WTC11 (cell line): ENCODE results near the gene RCBTB2. TPM values are rescaled to one million over a fixed set of nuclear protein-coding genes. Genes with fewer than 3 reads are reported as not detected.
A peak's percentile ranks its signal among the peaks of the same experiment; 100 is the strongest.

ENCODE experiments used
- ATF1 ChIP-seq: sonication (generic); formaldehyde crosslinking; IDR thresholded peaks from 2 replicates; pipeline ENCODE4 v1.8.1; 2023; ENCODE audit warnings: mild to moderate bottlenecking, moderate library complexity, missing genetic modification reagents
- ATF2 ChIP-seq: sonication (generic); formaldehyde crosslinking; IDR thresholded peaks from 2 replicates; pipeline ENCODE4 v1.8.1; 2022; ENCODE audit warnings: low read depth, missing genetic modification reagents, borderline replicate concordance
- ELF4 ChIP-seq: sonication (generic); formaldehyde crosslinking; IDR thresholded peaks from 2 replicates; pipeline ENCODE4 v1.8.1; 2022; ENCODE audit warnings: low read depth, mild to moderate bottlenecking, moderate library complexity, missing genetic modification reagents
- FOXK1 ChIP-seq: sonication (generic); formaldehyde crosslinking; IDR thresholded peaks from 2 replicates; pipeline ENCODE4 v1.8.0; 2022; ENCODE audit warnings: mild to moderate bottlenecking, moderate library complexity, missing genetic modification reagents
- FOXP1 ChIP-seq: sonication (generic); formaldehyde crosslinking; IDR thresholded peaks from 2 replicates; pipeline ENCODE4 v1.8.0; 2022; ENCODE audit warnings: missing genetic modification reagents, mild to moderate bottlenecking, moderate library complexity, borderline replicate concordance
- IRF2 ChIP-seq: sonication (generic); formaldehyde crosslinking; IDR thresholded peaks from 2 replicates; pipeline ENCODE4 v1.8.0; 2022; ENCODE audit warnings: low read depth, missing genetic modification reagents, borderline replicate concordance
- MAX ChIP-seq: sonication (generic); formaldehyde crosslinking; IDR thresholded peaks from 2 replicates; pipeline ENCODE4 v1.8.0; 2022; ENCODE audit warnings: mild to moderate bottlenecking, missing genetic modification reagents
- NFE2L1 ChIP-seq: sonication (generic); formaldehyde crosslinking; IDR thresholded peaks from 2 replicates; pipeline ENCODE4 v1.8.1; 2023; ENCODE audit warnings: missing genetic modification reagents
- NR2C2 ChIP-seq: sonication (generic); formaldehyde crosslinking; IDR thresholded peaks from 2 replicates; pipeline ENCODE4 v1.8.0; 2022; ENCODE audit warnings: mild to moderate bottlenecking, missing genetic modification reagents
- OVOL2 ChIP-seq: fragments of 250-450 bp; sonication (Bioruptor Pico); IDR thresholded peaks from 2 replicates; pipeline ENCODE4 v1.9.0; 2021; ENCODE audit warnings: mild to moderate bottlenecking, borderline replicate concordance
- PRDM15 ChIP-seq: sonication (generic); formaldehyde crosslinking; IDR thresholded peaks from 2 replicates; pipeline ENCODE4 v1.8.0; 2022; ENCODE audit warnings: missing genetic modification reagents
- RORB ChIP-seq: fragments of 250-450 bp; sonication (Bioruptor Pico); IDR thresholded peaks from 2 replicates; pipeline ENCODE4 v1.9.0; 2021; ENCODE audit warnings: mild to moderate bottlenecking
- SMAD3 ChIP-seq: sonication (generic); formaldehyde crosslinking; IDR thresholded peaks from 2 replicates; pipeline ENCODE4 v1.8.0; 2022; ENCODE audit warnings: missing genetic modification reagents, mild to moderate bottlenecking, borderline replicate concordance
- SMAD4 ChIP-seq: sonication (generic); formaldehyde crosslinking; IDR thresholded peaks from 2 replicates; pipeline ENCODE4 v1.8.0; 2022; ENCODE audit warnings: mild to moderate bottlenecking, missing genetic modification reagents
- SP1 ChIP-seq: sonication (generic); formaldehyde crosslinking; conservative IDR thresholded peaks from 2 replicates; pipeline ENCODE4 v1.8.1; 2022; ENCODE audit warnings: missing genetic modification reagents
- TCF7 ChIP-seq: sonication (generic); formaldehyde crosslinking; IDR thresholded peaks from 2 replicates; pipeline ENCODE4 v1.8.0; 2022; ENCODE audit warnings: mild to moderate bottlenecking, low read depth, missing genetic modification reagents, moderate library complexity
- ZBTB43 ChIP-seq: sonication (generic); formaldehyde crosslinking; IDR thresholded peaks from 2 replicates; pipeline ENCODE4 v1.8.1; 2023; ENCODE audit warnings: mild to moderate bottlenecking, missing genetic modification reagents
- ZNF263 ChIP-seq: sonication (generic); formaldehyde crosslinking; IDR thresholded peaks from 2 replicates; pipeline ENCODE4 v1.8.1; 2022; ENCODE audit warnings: low read depth, mild to moderate bottlenecking, moderate library complexity, missing genetic modification reagents
- ZNF423 ChIP-seq: fragments of 250-450 bp; sonication (Bioruptor Pico); IDR thresholded peaks from 2 replicates; pipeline ENCODE4 v2.1.2; 2022; ENCODE audit warnings: mild to moderate bottlenecking, moderate library complexity
- ZNF512 ChIP-seq: sonication (generic); formaldehyde crosslinking; IDR thresholded peaks from 2 replicates; pipeline ENCODE4 v1.8.1; 2022; ENCODE audit warnings: missing genetic modification reagents, borderline replicate concordance
- total RNA-seq: library from RNA; stranded (reverse); gene quantifications from 3 replicates; pipeline ENCODE4 v1.2.3, GENCODE V29; 2021
- TF ChIP-seq, protein P1 (sequence below): sonication (generic); formaldehyde crosslinking; conservative IDR thresholded peaks from 2 replicates; pipeline ENCODE4 v1.8.1; 2023; ENCODE audit warnings: mild to moderate bottlenecking, low read depth, missing genetic modification reagents, moderate library complexity
- TF ChIP-seq, protein P2 (sequence below): sonication (generic); formaldehyde crosslinking; IDR thresholded peaks from 2 replicates; pipeline ENCODE4 v1.8.1; 2023; ENCODE audit warnings: mild to moderate bottlenecking, moderate library complexity, missing genetic modification reagents
- TF ChIP-seq, protein P3 (sequence below): sonication (generic); formaldehyde crosslinking; IDR thresholded peaks from 2 replicates; pipeline ENCODE4 v1.8.1; 2023; ENCODE audit warnings: mild to moderate bottlenecking, missing genetic modification reagents, moderate library complexity

The RCBTB2 gene
- total RNA-seq, 1 experiment from 2014 or later: 6.6 TPM

- TF ChIP-seq, protein P1, sequence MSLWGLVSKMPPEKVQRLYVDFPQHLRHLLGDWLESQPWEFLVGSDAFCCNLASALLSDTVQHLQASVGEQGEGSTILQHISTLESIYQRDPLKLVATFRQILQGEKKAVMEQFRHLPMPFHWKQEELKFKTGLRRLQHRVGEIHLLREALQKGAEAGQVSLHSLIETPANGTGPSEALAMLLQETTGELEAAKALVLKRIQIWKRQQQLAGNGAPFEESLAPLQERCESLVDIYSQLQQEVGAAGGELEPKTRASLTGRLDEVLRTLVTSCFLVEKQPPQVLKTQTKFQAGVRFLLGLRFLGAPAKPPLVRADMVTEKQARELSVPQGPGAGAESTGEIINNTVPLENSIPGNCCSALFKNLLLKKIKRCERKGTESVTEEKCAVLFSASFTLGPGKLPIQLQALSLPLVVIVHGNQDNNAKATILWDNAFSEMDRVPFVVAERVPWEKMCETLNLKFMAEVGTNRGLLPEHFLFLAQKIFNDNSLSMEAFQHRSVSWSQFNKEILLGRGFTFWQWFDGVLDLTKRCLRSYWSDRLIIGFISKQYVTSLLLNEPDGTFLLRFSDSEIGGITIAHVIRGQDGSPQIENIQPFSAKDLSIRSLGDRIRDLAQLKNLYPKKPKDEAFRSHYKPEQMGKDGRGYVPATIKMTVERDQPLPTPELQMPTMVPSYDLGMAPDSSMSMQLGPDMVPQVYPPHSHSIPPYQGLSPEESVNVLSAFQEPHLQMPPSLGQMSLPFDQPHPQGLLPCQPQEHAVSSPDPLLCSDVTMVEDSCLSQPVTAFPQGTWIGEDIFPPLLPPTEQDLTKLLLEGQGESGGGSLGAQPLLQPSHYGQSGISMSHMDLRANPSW (CRISPR knock-in tag): no peak
- TF ChIP-seq ELF4 (CRISPR knock-in tag) (no peak), ATF1 (CRISPR knock-in tag) (no peak), ZNF423 (CRISPR knock-in tag) (no peak), ZBTB43 (CRISPR knock-in tag) (0 out of 2 replicates have a peak, but pooled peaks have one; percentile 37), RORB (CRISPR knock-in tag) (no peak), TCF7 (CRISPR knock-in tag) (no peak), SP1 (peak; percentile 73; the same call in 1 of the 2 replicates), FOXP1 (CRISPR knock-in tag) (peak; percentile 72; the same call in 1 of the 2 replicates), FOXK1 (peak; percentile 54; the same call in 1 of the 2 replicates), ZNF512 (CRISPR knock-in tag) (no peak), MAX (CRISPR knock-in tag) (peak; percentile 74), SMAD4 (CRISPR knock-in tag) (no peak), NFE2L1 (CRISPR knock-in tag) (peak; percentile 92), NR2C2 (CRISPR knock-in tag) (0 out of 2 replicates have a peak, but pooled peaks have one; percentile 11), ZNF263 (CRISPR knock-in tag) (no peak), PRDM15 (CRISPR knock-in tag) (no peak), SMAD3 (peak; percentile 11; the same call in 1 of the 2 replicates), ATF2 (CRISPR knock-in tag) (no peak), IRF2 (CRISPR knock-in tag) (no peak), OVOL2 (CRISPR knock-in tag) (no peak)
- TF ChIP-seq, protein P2, sequence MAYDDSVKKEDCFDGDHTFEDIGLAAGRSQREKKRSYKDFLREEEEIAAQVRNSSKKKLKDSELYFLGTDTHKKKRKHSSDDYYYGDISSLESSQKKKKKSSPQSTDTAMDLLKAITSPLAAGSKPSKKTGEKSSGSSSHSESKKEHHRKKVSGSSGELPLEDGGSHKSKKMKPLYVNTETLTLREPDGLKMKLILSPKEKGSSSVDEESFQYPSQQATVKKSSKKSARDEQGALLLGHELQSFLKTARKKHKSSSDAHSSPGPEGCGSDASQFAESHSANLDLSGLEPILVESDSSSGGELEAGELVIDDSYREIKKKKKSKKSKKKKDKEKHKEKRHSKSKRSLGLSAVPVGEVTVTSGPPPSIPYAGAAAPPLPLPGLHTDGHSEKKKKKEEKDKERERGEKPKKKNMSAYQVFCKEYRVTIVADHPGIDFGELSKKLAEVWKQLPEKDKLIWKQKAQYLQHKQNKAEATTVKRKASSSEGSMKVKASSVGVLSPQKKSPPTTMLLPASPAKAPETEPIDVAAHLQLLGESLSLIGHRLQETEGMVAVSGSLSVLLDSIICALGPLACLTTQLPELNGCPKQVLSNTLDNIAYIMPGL (CRISPR knock-in tag): peak; percentile 23; the same call in 1 of the 2 replicates
- TF ChIP-seq, protein P3, sequence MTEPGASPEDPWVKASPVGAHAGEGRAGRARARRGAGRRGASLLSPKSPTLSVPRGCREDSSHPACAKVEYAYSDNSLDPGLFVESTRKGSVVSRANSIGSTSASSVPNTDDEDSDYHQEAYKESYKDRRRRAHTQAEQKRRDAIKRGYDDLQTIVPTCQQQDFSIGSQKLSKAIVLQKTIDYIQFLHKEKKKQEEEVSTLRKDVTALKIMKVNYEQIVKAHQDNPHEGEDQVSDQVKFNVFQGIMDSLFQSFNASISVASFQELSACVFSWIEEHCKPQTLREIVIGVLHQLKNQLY (CRISPR knock-in tag): no peak
Measured at GRCh38 chr13:48532506-48533499, at the start of gene RCBTB2 (continued).
